Kidney epithelial cell (primary cell): ENCODE results near the gene RAD23A. TPM values are rescaled to one million over a fixed set of nuclear protein-coding genes. Genes with fewer than 3 reads are reported as not detected.
"Not testable (repeated sequence)": the region's sequence is repeated elsewhere in the genome, so short reads cannot be mapped to it uniquely, and the experiment has no call there.

Experiments used
- DNase-seq: peaks from one replicate; pipeline ENCODE4 v3.0.0-alpha.2; 2010; ENCODE audit warnings: low read depth
- H3K27me3 ChIP-seq: 2 replicates; pipeline ENCODE4 v1.6.0; 2011; ENCODE audit warnings: low read length; ENCODE audit not compliant: control insufficient read depth, insufficient read depth
- H3K36me3 ChIP-seq: 2 replicates; pipeline ENCODE4 v1.5.1; 2011; ENCODE audit warnings: low read length; ENCODE audit not compliant: control insufficient read depth, insufficient read depth
- H3K4me3 ChIP-seq: 2 replicates; pipeline ENCODE4 v1.5.1; 2011; ENCODE audit warnings: low read depth, mild to moderate bottlenecking, control low read depth, low read length
- CTCF ChIP-seq: IDR thresholded peaks from 2 replicates; pipeline ENCODE4 v1.5.1; 2011; ENCODE audit warnings: mild to moderate bottlenecking, moderate library complexity, low read length, control low read depth, inconsistent platforms; ENCODE audit not compliant: insufficient read depth, poor library complexity, severe bottlenecking
- total RNA-seq: library from RNA; depleted of rRNA; stranded (reverse); fragments of >200 nt; gene quantifications from 2 replicates; pipeline ENCODE4 v1.2.3, GENCODE V29; 2015

RAD23A gene
- total RNA-seq, 1 donor from 2014 or later: 138 TPM

- Histone ChIP-seq H3K36me3 (no peaks in the 10 kb centered on the region), H3K4me3 (no peak overlapping the region), H3K27me3 (no peaks in the 10 kb centered on the region)
- no peak for TF ChIP-seq CTCF
- no peak for DNase-seq
Measured at GRCh38 chr19:12913011-12913561, 32.6 kb upstream of the RAD23A start.

DNA sequence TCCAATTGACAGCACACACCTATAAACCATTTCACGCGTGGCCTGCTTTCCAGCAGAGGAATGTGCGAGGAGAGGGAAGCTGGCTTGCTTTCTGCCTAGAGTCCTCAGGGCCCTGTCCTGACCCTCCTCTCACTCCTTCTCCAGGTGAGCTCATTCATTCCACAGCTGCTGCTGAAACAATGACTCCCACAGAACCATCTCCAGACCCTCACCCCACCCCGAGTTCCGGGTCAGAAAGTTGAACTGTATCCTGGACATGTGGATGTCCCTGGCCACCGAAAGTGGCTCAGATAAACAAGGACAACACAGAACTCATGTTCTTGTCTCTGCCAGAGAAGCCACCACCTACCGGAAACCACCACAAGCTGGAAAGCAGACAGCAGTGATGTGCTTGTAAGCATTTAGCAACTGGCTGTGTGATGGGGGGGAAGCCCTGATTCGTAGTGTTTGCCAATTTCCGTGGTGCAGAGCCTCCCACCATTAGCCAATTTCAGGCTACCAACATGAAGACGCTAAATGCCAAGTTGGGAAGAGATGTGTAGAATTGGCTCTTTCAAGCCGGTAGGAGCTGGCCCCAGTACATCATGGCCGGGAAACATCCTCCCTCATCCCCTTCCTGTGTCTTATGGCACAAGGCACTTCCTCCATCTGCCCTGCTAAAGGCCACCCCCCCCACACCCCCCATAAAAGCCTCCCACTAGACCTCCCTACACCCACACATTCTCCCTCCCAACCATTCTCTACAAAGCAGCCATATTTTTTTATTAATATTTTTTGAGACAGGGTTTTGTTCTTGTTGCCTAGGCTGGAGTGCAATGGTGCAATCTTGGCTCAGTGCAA is 31.6 kb upstream of the RAD23A start:
- no peaks in the 10 kb centered on the region for H3K36me3 ChIP-seq
- H3K4me3 ChIP-seq: no peak overlapping the region
- DNase-seq: no peak
- TF ChIP-seq CTCF: no peak
- no peaks in the 10 kb centered on the region for H3K27me3 ChIP-seq

- not testable (repeated sequence) for H3K27me3 ChIP-seq, H3K4me3 ChIP-seq, H3K36me3 ChIP-seq, DNase-seq
Measured at GRCh38 chr19:12915860-12916259, 29.8 kb upstream of the RAD23A start.

- H3K27me3 ChIP-seq: no peaks in the 10 kb centered on the region
- H3K4me3 ChIP-seq: no peak overlapping the region
- no peak for TF ChIP-seq CTCF
- no peak for DNase-seq
- H3K36me3 ChIP-seq: no peaks in the 10 kb centered on the region
Measured at GRCh38 chr19:12918253-12918652, 27.4 kb upstream of the RAD23A start.

GRCh38 chr19:12921047-12921446 is 24.6 kb upstream of the RAD23A start:
- DNase-seq: no peak
- no peaks in the 10 kb centered on the region for H3K36me3 ChIP-seq
- H3K27me3 ChIP-seq: no peaks in the 10 kb centered on the region
- H3K4me3 ChIP-seq: no peak overlapping the region
- no peak for TF ChIP-seq CTCF

DNA sequence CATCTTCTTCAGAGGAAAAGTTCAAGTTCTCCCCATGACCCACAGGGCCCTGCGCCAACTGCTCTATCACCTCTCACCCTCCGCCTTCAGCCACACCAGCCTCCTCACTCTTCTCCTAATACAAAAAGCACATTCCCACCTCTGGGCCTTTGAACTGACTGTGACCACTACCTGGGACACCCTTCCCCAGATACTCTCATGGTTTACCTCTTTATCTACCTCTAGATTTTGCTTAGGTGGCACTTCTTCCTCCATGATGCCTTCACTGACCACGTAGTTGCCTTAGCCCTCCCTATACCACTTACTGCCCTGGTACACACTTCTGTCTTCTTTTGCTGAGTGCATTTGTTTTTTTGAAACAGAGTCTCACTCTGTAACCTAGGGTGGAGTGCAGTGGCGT is 22.7 kb upstream of the RAD23A start:
- Histone ChIP-seq H3K27me3 (no peaks in the 10 kb centered on the region), H3K4me3 (no peak overlapping the region), H3K36me3 (no peaks in the 10 kb centered on the region)
- no peak for TF ChIP-seq CTCF
- DNase-seq: no peak
